Fibroblast of peridontal ligament (primary cell): ENCODE results near the gene LSM11.
"Not testable (repeated sequence)": the region's sequence is repeated elsewhere in the genome, so short reads cannot be mapped to it uniquely, and the experiment has no call there.

ENCODE experiments used
- DNase-seq: peaks from one replicate; pipeline ENCODE4 v3.0.0-alpha.2; 2010; ENCODE audit errors: extremely low read depth

Gene LSM11

GRCh38 chr5:157743163-157744050 is at the start of gene LSM11:
LSM11 (plus strand) TSS chr5:157743712; CDS start chr5:157743751, 39 bp downstream.
- DNase-seq: peak; percentile 71

- DNase-seq: not testable (repeated sequence)
Observed at GRCh38 chr5:157693816-157694215, 49.7 kb upstream of the LSM11 start.

- DNase-seq: not testable (repeated sequence)
Observed at GRCh38 chr5:157696154-157696553, 47.4 kb upstream of the LSM11 start.

- DNase-seq: not testable (repeated sequence)
Observed at GRCh38 chr5:157698674-157699073, 44.8 kb upstream of the LSM11 start.

- DNase-seq: no peak
Observed at GRCh38 chr5:157703736-157704135, 39.8 kb upstream of the LSM11 start.

- DNase-seq: peak; percentile 55
Observed at GRCh38 chr5:157708866-157709265, 34.6 kb upstream of the LSM11 start.

- DNase-seq: no peak
Observed at GRCh38 chr5:157709346-157709745, 34.2 kb upstream of the LSM11 start.

GRCh38 chr5:157710431-157710830 is 33.1 kb upstream of the LSM11 start:
- DNase-seq: no peak

- peak; percentile 86 for DNase-seq
Observed at GRCh38 chr5:157710882-157711281, 32.6 kb upstream of the LSM11 start.

GRCh38 chr5:157713830-157714595 is 29.5 kb upstream of the LSM11 start:
- no peak for DNase-seq

GRCh38 chr5:157714596-157714864 is 29.0 kb upstream of the LSM11 start:
- no peak for DNase-seq

GRCh38 chr5:157718519-157718918 is 25.0 kb upstream of the LSM11 start:
- peak; percentile 89 for DNase-seq

- DNase-seq: no peak
Observed at GRCh38 chr5:157719245-157719644, 24.3 kb upstream of the LSM11 start.

- DNase-seq: no peak
Observed at GRCh38 chr5:157721159-157721558, 22.4 kb upstream of the LSM11 start.

- DNase-seq: not testable (repeated sequence)
Observed at GRCh38 chr5:157722895-157723294, 20.6 kb upstream of the LSM11 start.

GRCh38 chr5:157726607-157727006 is 16.9 kb upstream of the LSM11 start:
- DNase-seq: not testable (repeated sequence)

- not testable (repeated sequence) for DNase-seq
Observed at GRCh38 chr5:157727858-157728257, 15.7 kb upstream of the LSM11 start.

- DNase-seq: no peak
Observed at GRCh38 chr5:157729858-157730257, 13.7 kb upstream of the LSM11 start.

- DNase-seq: no peak
Observed at GRCh38 chr5:157730900-157731271, 12.6 kb upstream of the LSM11 start.

- DNase-seq: peak; percentile 97
Observed at GRCh38 chr5:157731272-157732129, 12.0 kb upstream of the LSM11 start, which contains the start of gene THG1L. THG1L (plus strand) TSS chr5:157731420; CDS start chr5:157731441, 21 bp downstream.

- no peak for DNase-seq
Observed at GRCh38 chr5:157732130-157732514, 11.4 kb upstream of the LSM11 start.
